DMS53 treated with DMSO at 0.1 percent for 48 hours (cell line): ENCODE results near the gene RNF40.
A peak's percentile ranks its signal among the peaks of the same experiment; 100 is the strongest.

Experiments
- DNase-seq: peaks from one replicate; lab custom pipeline; 2025; ENCODE audit not compliant: unreplicated experiment; lab: John Stamatoyannopoulos, UW

Gene RNF40

DNA sequence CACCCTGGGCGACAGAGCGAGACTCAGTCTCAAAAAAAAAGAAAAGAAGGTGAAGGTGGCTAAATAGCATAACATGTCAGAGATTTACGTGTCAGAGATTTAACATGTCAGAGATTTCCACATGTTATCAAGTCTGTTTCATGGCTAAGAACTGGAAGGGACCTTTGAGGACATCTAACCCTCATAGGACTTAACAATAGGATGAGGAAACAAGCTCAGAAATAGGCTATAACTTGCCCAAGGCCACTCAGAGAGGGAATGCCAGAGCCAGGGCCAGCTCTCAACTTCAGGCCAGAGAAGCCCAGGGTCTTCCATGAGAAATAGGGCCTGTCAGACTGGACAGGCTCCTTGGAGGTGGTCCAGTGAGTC, 51.7 kb downstream of the RNF40 start:
- DNase-seq, result no peak

DNA sequence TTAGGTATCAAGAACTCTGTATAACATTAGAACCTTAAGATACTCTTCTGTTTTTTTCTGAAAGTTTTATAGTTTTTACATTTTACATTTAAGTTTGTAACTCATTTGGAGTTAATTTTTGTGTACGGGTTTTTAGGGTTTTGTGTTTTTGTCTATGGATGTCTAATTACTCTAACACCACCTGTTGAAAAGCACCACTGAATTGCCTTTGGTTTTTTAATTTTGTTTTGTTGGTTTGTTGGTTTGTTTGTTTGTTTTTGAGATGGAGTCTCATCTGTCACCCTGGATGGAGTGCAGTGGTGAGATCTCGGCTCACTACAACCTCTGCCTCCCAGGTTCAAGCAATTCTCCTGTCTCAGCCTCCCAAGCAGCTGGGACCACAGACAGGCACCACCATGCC, 54.6 kb downstream of the RNF40 start:
- no peak for DNase-seq

DNA sequence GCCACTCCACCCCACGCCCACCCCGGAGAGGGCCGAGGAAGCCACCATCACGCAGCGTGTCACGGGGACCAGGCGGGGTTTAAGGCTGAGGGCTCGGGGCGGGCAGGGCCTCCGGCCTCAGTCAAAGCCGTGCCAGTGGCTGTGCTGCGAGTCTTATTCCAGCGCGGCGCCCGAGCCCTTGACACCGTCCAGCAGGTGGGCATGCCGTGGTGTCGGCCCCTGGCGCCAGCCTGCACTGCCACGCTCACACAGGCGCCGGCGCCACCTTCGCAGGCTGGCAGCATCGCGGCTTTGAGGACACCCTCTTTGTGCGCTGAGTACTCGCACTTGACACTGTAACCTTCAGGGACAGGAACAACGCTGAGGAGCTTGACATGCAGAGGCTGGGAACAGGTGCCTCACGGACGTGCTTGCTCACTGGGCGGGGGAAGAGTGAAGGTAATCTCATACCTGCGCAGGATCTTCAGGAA, 58.9 kb downstream of the RNF40 start:
- peak; percentile 73 for DNase-seq

DNA sequence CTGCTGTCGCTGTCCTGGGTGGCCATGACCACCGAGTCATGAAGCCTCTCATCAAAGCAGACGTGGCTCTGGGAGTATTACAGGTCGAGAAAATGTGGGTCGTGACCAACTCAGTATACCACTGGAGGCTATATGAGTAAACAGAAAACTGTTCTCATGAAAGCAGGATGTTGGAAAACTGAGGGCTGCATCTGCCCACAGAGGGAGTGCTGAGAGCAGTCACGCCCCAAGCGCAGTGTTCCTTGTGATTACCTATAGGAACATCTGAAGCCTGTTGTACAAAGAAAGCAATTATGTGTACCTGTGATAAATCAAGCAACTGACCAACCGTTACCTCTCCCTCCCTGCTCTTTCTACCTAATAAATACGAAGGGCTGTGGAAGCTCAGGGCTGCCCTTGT, 59.3 kb downstream of the RNF40 start:
- DNase-seq, result peak; percentile 50

DNA sequence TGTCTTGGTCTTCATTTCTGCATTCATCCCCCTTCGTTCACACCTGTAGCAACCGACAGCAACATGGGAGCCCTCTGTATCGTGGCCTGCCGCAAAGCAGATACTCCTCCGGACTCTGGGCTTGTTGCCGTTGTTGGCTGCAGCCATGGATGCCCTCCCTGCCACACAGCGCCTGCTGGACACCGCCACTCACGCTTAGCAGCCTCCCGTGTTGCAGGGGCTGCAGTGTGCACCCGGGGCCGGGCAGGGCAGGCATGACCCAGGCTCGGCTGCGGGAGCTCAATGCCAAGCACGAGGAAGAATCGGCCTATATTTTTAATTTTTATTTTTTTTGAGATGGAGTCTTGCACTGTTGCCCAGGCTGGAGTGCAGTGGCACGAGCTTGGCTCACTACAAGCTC, 59.8 kb downstream of the RNF40 start:
- DNase-seq, result no peak
